Sigmoid colon (tissue), 7 donors: ENCODE results near the gene ATP6V1F. TPM values are rescaled to one million over a fixed set of nuclear protein-coding genes. Genes with fewer than 3 reads are reported as not detected.
A peak's percentile ranks its signal among the peaks of the same experiment; 100 is the strongest.

Experiments
- DNase-seq: peaks from one replicate; pipeline ENCODE4 v3.0.0-alpha.2; 2019
- H3K27ac ChIP-seq, 4 donors: fragments of 200-600 bp; sonication (generic); one replicate each; pipeline ENCODE4 v1.5.1; 2016 to 2019; ENCODE audit warnings: mild to moderate bottlenecking in 1 of 4
- H3K27me3 ChIP-seq, 3 donors: fragments of 200-600 bp; sonication (generic); one replicate each; pipeline ENCODE4 v1.5.1; 2019; ENCODE audit warnings: mild to moderate bottlenecking in 1 of 3
- H3K36me3 ChIP-seq, 4 donors: fragments of 200-600 bp; sonication (generic); one replicate each; pipeline ENCODE4 v1.5.1; 2016 to 2019
- H3K4me1 ChIP-seq, 4 donors: fragments of 200-600 bp; sonication (generic); one replicate each; pipeline ENCODE4 v1.5.1; 2017 to 2019
- H3K4me3 ChIP-seq, 4 donors: fragments of 200-600 bp; sonication (generic); one replicate each; pipeline ENCODE4 v1.5.1; 2017 to 2019; ENCODE audit warnings: mild to moderate bottlenecking in 2 of 4, moderate library complexity in 1 of 4
- H3K9me3 ChIP-seq, 4 donors: fragments of 200-600 bp in 3 of 4; sonication (generic) in 3 of 4; one replicate each; pipeline versions ENCODE4 v1.5.1 to v1.6.1; 2013 to 2019
- EP300 ChIP-seq, 4 donors: sonication (generic); formaldehyde crosslinking; IDR thresholded peaks; one replicate each; pipeline ENCODE4 v1.6.1; 2017; ENCODE audit warnings: antibody characterized with exemption in 4 of 4
- POLR2A ChIP-seq, 2 donors: fragments of 450-650 bp; IDR thresholded peaks; one replicate each; pipeline ENCODE4 v1.6.1; 2016; ENCODE audit warnings: antibody characterized with exemption in 2 of 2, mild to moderate bottlenecking in 2 of 2, moderate library complexity in 2 of 2
- POLR2AphosphoS5 ChIP-seq, 4 donors: sonication (generic); formaldehyde crosslinking; IDR thresholded peaks; one replicate each; pipeline ENCODE4 v1.6.1; 2017; ENCODE audit warnings: antibody characterized with exemption in 4 of 4
- WGBS, 2 donors: extraction: QIAGEN DNeasy Blood & Tissue Kit; methylation state at CpG; one replicate each; pipeline ENCODE4 v1.1.7; 2013; 5-methylcytosine and 5-hydroxymethylcytosine counted together
- intact Hi-C: fragments of 100-400 bp; cut with DNase I; formaldehyde crosslinking; loops from one replicate; pipeline ENCODE4 v1.15.1; 2023
- polyA plus RNA-seq, 3 donors: library from polyadenylated mRNA; stranded (reverse); fragments of 200-250 nt; gene quantifications; one replicate each; pipeline ENCODE4 v1.2.3, GENCODE V29; 2013
- total RNA-seq, 4 donors: library from RNA; depleted of rRNA; stranded (reverse); fragments of >200 nt; gene quantifications; one replicate each; pipeline ENCODE4 v1.1.0, GENCODE V29; 2016
- TF ChIP-seq, protein P1 (sequence below), 4 experiments: fragments of 450-650 bp in 3 of 4; fragments of 200-600 bp in 1 of 4; IDR thresholded peaks; one replicate each; pipeline ENCODE4 v1.5.1; 2016 to 2019; ENCODE audit warnings: antibody characterized with exemption in 4 of 4, mild to moderate bottlenecking in 3 of 4, moderate library complexity in 2 of 4
- donor health status: healthy with polysubstance abuse.
- donor health status: Bipolar disorder and iron deficiency.
- donor health status: healthy.

Gene ATP6V1F
- total and polyA plus RNA-seq, 7 donors: 96.7 to 214 (median 138) TPM

DNA sequence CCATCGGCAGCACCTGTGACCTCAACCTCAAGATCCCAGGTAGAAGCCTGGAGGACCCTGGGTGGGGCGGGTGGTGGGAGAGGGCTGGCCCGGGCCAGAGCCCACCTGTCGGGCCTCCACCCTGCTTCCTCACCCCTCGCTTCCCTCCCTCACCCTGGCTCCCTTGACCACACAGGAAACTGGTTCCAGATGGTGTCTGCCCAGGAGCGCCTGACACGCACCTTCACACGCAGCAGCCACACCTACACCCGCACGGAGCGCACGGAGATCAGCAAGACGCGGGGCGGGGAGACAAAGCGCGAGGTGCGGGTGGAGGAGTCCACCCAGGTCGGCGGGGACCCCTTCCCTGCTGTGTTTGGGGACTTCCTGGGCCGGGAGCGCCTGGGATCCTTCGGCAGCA is 8.9 kb upstream of the ATP6V1F start:
- Histone ChIP-seq H3K27ac (peak overlapping the region in 2 of 4 donors; percentile 20 to 51), H3K27me3 (no peaks in the 10 kb centered on the region), H3K36me3 (peaks cover 81 to 91% (median 86%) of the 10 kb centered on the region in 4 donors), H3K4me1 (peaks cover 0 to 8% (median 5%) of the 10 kb centered on the region in 4 donors), H3K4me3 (no peak overlapping the region), H3K9me3 (no peaks in the 10 kb centered on the region)
- TF ChIP-seq, protein P1, sequence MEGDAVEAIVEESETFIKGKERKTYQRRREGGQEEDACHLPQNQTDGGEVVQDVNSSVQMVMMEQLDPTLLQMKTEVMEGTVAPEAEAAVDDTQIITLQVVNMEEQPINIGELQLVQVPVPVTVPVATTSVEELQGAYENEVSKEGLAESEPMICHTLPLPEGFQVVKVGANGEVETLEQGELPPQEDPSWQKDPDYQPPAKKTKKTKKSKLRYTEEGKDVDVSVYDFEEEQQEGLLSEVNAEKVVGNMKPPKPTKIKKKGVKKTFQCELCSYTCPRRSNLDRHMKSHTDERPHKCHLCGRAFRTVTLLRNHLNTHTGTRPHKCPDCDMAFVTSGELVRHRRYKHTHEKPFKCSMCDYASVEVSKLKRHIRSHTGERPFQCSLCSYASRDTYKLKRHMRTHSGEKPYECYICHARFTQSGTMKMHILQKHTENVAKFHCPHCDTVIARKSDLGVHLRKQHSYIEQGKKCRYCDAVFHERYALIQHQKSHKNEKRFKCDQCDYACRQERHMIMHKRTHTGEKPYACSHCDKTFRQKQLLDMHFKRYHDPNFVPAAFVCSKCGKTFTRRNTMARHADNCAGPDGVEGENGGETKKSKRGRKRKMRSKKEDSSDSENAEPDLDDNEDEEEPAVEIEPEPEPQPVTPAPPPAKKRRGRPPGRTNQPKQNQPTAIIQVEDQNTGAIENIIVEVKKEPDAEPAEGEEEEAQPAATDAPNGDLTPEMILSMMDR (IDR thresholded peaks at IDR 0.05): no peak
- TF ChIP-seq EP300 (IDR thresholded peaks at IDR 0.05): no peak
- TF ChIP-seq POLR2AphosphoS5 (IDR thresholded peaks at IDR 0.05): no peak
- no peak for TF ChIP-seq POLR2A (IDR thresholded peaks at IDR 0.05)
- intact Hi-C loops: no loop called here
- WGBS, 2 donors: 73 to 75% methylated on average over 23 of the region's 23 CpGs
- no peak for DNase-seq

DNA sequence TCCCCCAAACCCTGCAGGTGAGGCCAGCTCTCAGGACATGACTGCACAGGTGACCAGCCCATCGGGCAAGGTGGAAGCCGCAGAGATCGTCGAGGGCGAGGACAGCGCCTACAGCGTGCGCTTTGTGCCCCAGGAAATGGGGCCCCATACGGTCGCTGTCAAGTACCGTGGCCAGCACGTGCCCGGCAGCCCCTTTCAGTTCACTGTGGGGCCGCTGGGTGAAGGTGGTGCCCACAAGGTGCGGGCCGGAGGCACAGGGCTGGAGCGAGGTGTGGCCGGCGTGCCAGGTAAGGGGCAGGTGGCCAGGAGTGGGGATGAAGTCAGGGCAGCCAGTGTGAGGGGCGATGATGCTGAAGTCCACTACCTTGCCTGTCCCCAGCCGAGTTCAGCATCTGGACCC is 8.3 kb upstream of the ATP6V1F start:
- Histone ChIP-seq H3K4me3 (no peak overlapping the region), H3K27me3 (no peaks in the 10 kb centered on the region), H3K36me3 (peaks cover 75 to 86% (median 80%) of the 10 kb centered on the region in 4 donors), H3K4me1 (peaks cover 0 to 14% (median 11%) of the 10 kb centered on the region in 4 donors), H3K9me3 (no peaks in the 10 kb centered on the region), H3K27ac (peak overlapping the region in 2 of 4 donors; percentile 15 to 51)
- intact Hi-C loops: no loop called here
- WGBS, 2 donors: 90 to 91% methylated on average over 21 of the region's 21 CpGs
- TF ChIP-seq EP300 (IDR thresholded peaks at IDR 0.05) (no peak), POLR2AphosphoS5 (IDR thresholded peaks at IDR 0.05) (peak in 1 of 4 donors; percentile 19)
- no peak for DNase-seq

DNA sequence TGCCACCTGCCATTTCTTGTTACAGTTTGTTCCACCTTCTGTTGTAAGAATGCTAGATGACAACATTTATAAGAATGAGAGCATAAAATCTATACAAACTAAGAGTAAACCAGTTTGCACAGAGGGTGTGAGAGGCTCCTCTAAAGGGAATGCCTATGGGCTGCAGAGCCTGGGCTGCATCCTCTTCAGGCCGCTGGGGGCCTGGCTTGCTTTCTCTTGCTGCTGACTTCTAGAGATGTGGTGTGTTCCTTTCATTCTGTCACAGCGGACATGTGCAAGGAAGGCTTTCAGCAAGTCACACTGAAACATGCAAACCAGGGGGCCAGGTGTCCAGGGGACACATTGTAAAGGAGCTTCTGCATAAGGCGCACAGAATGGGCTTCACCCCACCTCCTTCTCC is 7.1 kb upstream of the ATP6V1F start:
- intact Hi-C loops: no loop called here
- Histone ChIP-seq H3K9me3 (no peaks in the 10 kb centered on the region), H3K27ac (peak overlapping the region in 1 of 4 donors; percentile 47), H3K4me3 (no peak overlapping the region), H3K27me3 (no peaks in the 10 kb centered on the region), H3K4me1 (peaks cover 0 to 25% (median 22%) of the 10 kb centered on the region in 4 donors), H3K36me3 (peaks cover 63 to 75% (median 69%) of the 10 kb centered on the region in 4 donors)
- WGBS, 2 donors: 56 to 75% methylated on average over 3 of the region's 3 CpGs
- DNase-seq: no peak
- TF ChIP-seq, protein P1 (IDR thresholded peaks at IDR 0.05): no peak
- TF ChIP-seq POLR2AphosphoS5 (IDR thresholded peaks at IDR 0.05) (no peak), POLR2A (IDR thresholded peaks at IDR 0.05) (no peak), EP300 (IDR thresholded peaks at IDR 0.05) (no peak)

DNA sequence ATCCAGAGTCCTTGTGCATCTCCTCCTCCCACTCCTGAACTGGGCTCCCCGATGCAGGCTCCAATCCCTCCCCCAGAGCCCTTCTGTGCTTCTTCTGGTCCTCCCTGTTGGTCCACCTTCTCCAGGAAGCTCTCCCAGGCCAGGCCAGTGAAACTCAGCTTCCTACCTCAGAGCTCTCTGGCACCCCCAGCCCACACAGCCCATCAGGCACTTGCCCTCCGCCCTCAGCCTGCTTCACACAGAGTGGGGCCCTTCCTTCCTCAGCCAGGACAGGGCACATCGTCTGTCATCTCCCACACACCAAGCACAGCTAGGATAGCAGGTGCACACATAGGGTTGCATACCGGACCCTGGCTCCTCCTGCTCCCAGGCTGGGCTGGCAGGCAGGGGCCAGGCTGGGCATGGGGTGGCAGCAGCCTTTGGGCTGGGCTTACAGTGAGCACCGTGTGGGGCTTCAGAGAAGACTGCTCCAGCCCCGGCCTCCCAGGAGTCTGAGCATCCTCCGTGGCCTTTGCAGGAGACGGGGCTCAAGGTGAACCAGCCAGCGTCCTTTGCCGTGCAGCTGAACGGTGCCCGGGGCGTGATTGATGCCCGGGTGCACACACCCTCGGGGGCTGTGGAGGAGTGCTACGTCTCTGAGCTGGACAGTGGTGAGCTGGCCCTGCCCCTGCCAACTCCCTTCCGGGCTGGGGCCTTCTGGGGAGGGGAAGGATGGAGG is 6.5 kb upstream of the ATP6V1F start:
- H3K4me3 ChIP-seq: no peak overlapping the region
- TF ChIP-seq, protein P1 (IDR thresholded peaks at IDR 0.05): no peak
- TF ChIP-seq POLR2AphosphoS5 (IDR thresholded peaks at IDR 0.05): no peak
- no peak for TF ChIP-seq EP300 (IDR thresholded peaks at IDR 0.05)
- TF ChIP-seq POLR2A (IDR thresholded peaks at IDR 0.05): no peak
- peaks cover 57 to 69% (median 63%) of the 10 kb centered on the region in 4 donors for H3K36me3 ChIP-seq
- DNase-seq: no peak
- H3K27me3 ChIP-seq: no peaks in the 10 kb centered on the region
- intact Hi-C loops: no loop called here
- H3K9me3 ChIP-seq: no peaks in the 10 kb centered on the region
- H3K27ac ChIP-seq: peak overlapping the region in 1 of 4 donors; percentile 47
- peaks cover 0 to 30% (median 27%) of the 10 kb centered on the region in 4 donors for H3K4me1 ChIP-seq
- WGBS, 2 donors: 71 to 87% methylated on average over 17 of the region's 17 CpGs

- DNase-seq: no peak
- H3K27me3 ChIP-seq: no peaks in the 10 kb centered on the region
- peaks cover 0 to 43% (median 37%) of the 10 kb centered on the region in 4 donors for H3K4me1 ChIP-seq
- 78 to 79% methylated on average over 18 of the region's 18 CpGs for WGBS, 2 donors
- peak overlapping the region; percentile 75 to 90 (median 84) for H3K27ac ChIP-seq
- intact Hi-C loops: no loop called here
- TF ChIP-seq, protein P1 (IDR thresholded peaks at IDR 0.05): no peak
- no peak for TF ChIP-seq POLR2A (IDR thresholded peaks at IDR 0.05)
- TF ChIP-seq POLR2AphosphoS5 (IDR thresholded peaks at IDR 0.05): peak in 2 of 4 donors; percentile 11 to 17
- no peak for TF ChIP-seq EP300 (IDR thresholded peaks at IDR 0.05)
- no peak overlapping the region for H3K4me3 ChIP-seq
- peaks cover 33 to 44% (median 38%) of the 10 kb centered on the region in 4 donors for H3K36me3 ChIP-seq
- H3K9me3 ChIP-seq: no peaks in the 10 kb centered on the region
Observed at GRCh38 chr7:128858380-128859231, 4.0 kb upstream of the ATP6V1F start.
